GM21619 (cell line): Measurements from ENCODE around the gene FOXC2.

Source experiments
- ATAC-seq: cut with Tn5 transposase; IDR thresholded peaks from one replicate; pipeline ENCODE4 v1.9.1; 2021; ENCODE audit not compliant: unreplicated experiment

FOXC2 gene

DNA sequence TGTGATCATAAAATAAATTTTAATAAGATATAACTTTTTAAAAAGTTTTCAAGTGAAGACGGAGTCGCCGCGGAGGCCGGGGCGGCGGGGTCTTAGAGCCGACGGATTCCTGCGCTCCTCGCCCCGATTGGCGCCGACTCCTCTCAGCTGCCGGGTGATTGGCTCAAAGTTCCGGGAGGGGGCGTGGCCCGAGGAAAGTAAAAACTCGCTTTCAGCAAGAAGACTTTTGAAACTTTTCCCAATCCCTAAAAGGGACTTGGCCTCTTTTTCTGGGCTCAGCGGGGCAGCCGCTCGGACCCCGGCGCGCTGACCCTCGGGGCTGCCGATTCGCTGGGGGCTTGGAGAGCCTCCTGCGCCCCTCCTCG lies at the start of gene FOXC2:
TSS of gene FOXC2 (plus strand) at position 229 of the 365 bp plus-strand sequence. CDS start 507 bp downstream, outside the sequence.
- ATAC-seq = no peak

DNA sequence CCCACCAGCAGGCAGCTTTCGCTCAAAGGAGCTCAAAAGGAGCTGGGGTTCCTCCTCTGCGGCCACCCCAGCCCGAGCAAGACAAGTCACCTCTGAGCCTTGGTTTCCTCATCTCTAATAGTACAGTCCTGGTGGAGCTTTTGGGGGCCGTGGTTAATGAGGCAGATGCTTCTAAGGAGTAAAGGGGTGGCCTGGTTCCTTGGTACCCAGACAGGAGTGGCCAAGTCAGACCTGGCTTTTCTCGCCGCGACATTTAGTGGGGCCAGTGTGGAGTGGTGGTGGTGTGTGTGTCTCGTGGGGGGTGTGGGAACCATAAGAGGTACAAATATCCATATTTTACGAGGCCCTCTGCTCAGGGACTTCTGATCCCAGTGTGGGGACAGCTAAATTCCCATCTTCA lies 49.6 kb upstream of the FOXC2 start:
- ATAC-seq = no peak

DNA sequence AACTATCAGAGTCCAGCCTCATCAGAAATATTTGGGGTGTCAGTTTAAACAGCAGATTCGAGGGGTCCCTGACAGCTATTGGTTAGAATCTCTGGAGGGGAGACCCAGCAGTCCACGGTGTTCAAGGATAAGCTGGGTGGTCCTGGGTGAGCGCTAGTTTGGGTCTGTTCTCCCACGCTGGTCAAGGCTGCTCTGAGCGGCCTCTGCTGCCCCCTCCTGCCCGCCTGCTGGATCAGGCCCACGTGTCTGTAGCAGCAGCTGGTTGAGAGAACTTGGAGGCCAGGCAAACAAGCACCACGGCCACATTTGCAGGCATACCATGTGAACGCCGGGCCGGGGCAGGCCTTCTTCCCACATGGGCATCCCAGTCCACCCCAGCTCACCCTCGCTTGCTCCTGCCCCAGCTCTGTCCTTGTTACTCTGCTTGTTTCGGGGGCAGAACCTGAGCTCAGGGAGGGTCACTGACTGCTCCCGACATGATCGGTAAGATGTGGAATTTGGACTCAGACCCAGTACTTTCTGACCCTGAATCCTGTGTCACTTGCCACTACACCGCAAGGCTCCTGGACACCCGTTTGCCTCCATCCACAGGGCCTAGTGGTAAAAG lies 48.9 kb upstream of the FOXC2 start:
- no peak for ATAC-seq

DNA sequence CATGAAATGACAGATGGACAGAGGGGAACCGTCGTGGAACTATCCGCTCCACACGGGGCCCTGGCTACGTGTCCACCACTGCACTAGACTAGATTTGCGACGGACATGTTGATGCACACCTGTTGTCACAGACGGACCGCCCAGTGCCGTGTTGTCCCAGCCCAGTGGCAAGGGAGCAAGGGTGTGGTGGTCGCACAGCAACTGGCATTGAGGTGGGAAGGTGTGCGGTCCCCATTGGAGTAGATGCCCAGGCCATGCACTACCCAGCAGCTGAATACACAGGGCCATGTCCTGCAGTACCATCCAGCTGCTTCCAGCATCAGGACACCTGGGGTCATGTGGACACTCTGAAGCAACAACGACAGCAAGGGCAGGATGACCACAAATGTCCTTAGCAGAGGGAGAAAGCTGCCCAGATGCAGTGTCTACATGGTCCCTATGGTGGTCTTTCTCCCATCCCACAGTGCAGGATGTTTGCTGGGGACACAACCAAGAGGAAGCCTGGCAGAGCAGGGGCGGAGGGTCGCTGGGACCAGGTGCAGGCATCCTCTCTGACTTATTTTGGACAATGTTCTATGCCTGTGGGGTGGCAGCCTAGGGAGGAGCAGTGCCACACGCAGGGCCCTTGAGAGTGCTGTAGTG lies 47.5 kb upstream of the FOXC2 start:
- ATAC-seq = no peak

DNA sequence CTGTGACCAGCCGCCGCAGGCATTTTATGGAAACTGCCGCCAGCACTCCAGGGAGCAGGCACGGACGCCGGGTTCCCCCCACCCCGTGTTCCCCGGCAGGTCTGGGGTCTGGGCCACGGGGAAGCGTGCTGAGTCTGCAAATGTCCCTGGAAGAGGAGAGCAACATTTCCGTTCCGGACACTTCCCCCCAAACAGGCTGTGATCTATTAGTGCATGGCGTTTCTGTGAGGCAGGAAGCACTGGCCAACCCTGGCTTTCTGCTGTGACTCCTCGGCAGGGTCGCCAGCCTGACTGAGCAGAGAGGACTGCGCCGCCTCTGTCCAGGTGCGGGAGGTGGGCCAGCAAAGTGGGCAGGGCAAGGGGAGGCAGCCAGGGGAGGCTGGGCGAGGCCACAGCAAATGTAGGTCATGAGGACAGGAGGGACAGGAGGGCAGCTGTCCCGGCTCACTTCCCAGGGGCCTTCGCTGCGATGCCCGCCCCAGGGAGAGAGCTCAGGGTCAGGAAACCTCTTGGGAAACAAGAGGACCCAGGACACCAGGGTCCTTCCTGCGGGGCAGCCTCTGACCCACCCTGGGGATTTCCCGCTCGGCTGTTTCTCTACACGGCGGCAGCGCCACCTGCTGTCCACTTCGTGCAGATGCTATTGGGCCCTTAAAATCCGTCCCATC lies 46.8 kb upstream of the FOXC2 start:
- no peak for ATAC-seq

DNA sequence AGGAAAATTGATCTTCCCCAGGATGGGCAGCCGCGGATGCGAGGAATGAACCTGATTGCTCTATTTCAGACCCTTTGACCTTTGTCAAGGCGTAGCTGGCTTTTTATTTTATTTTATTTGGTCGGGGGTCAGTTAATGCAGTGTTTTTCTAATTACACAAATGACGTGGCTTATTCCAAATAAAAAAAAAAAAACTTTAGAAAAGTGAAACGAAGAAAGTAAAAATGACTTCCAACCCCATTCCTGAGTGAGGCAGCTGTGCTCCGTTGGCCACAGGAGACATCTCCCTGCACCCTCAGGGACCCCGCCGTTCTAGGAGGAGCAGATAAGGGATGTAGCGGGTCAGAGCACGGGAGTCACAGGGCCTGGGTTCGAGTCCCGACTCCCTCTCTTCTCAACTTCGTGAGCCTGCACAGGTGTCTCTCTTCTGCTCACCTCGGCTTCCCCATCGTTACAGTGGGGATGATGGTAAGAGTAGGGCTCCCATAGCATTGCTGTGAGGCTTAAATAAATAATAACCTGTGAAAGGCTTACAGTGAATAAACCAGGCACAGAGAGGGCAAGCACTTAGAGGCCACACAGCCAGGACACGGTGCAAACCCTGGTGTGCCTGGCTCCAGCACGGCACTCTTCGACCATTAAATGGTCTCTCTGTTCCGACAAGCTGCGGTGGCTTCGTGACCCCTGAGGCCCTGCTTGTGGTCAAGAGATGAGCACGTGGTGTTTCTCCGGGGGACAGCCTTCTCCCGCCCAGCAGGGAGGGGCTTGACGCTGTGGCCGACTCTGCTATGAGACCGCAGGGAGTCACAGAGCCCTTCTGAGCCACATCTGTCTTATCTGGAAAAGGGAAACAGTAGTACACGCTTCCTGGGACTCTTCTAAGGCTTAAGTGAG lies 46.1 kb upstream of the FOXC2 start:
- ATAC-seq = no peak

DNA sequence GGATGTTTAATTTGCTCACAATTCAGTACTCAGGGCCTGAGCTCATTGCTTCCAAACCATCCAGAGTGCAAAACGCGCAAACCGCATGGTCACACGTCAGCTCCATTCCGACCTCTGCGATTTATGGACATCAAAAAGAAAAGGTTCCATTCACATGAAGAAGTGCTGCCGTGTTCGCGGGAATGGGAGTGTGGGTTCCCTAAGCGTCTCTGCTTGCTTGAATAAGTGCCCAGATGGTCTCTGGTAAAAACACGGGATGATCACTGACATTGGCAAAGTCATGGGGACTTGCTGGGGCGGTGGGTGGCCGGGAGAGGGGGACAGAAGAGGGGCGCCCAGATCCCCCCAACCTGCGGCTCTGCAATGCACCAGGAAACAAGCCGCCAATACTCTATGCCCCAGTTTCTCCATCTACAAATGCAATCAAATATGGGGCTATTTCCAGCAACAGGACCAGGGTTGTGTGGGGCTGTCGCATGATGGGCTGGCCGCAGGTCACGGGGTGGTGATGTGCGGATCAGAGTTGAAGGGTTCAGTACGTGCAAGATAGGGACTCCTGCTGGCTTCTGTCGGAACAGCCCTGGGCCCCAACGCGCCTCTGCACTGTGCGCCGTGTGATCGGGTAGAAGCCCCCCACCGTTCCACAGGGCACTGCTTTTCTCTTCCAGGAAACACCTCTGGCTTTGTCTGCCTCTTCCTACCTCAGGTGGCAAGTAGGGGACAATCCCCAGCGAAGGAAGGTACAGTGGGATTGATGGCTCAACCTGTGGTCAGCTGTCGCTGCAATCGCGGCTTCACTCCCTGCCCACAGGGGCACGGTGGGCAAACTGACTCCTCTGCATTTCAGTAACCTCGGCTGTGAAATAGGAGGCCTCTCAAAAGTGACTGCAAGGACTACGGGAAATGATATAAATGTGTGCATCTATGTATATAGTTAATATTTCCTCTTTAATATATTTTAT lies 45.1 kb upstream of the FOXC2 start:
- ATAC-seq = no peak

DNA sequence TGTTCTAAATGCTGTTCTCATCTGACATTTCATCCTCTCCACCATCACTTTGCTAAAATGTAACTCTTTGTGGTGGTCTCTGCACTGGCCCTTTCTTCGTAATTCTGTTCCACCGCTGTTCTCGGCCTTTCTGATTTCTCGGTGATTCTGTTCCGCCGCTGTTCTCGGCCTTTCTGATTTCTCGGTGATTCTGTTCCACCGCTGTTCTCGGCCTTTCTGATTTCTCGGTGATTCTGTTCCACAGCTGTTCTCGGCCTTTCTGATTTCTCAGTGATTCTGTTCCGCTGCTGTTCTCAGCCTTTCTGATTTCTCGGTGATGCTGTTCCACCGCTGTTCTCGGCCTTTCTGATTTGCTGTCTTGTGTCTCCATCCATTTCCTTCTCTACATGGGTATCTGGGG lies 44.0 kb upstream of the FOXC2 start:
- no peak for ATAC-seq

DNA sequence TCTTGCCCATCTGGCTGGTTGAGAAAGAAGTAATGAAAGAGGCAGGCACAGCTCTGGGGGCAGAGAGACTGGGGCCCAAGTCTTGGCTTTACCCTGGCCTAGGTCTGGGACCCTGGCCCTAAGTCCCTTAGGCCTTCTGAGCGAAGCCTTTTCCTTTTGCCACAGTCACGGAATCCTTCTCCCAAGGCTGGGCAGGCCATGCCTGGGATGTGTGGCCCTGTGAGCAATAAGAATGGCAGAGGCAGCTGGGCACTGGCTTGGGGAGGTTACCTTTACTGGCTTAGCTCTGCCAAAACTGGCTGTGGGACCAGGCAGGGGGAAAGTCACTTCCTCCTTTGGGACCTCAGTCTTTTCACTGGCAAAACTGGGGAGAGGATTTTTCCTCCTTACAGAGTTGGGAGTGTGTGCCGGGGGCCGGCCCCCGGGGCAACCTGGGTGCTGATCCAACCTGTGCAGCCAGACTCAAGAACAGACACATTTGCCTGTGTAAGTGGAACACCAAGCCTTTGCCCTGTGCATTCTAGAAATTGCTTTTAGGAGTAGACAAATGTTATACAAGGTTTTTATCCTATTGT lies 43.4 kb upstream of the FOXC2 start:
- ATAC-seq = no peak

DNA sequence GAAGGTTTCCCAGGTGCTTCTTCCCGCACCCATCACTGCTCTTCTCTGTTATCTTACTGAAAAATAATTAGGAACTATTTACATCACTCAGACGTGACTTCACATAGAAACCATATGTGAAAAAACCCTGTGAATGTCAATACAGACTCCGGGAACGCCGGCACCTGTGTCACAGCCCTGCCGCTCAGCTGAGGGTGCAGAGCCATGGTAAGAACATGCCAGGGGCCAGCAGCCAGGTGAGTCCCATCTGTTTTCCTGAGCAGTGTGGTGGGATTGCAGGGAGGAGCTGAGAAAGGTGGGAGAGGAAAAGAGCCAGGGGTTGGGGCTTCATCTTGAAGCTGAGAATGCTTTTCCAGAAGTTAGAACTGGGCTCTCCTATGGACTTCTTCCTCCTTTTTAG lies 42.6 kb upstream of the FOXC2 start:
- no peak for ATAC-seq

DNA sequence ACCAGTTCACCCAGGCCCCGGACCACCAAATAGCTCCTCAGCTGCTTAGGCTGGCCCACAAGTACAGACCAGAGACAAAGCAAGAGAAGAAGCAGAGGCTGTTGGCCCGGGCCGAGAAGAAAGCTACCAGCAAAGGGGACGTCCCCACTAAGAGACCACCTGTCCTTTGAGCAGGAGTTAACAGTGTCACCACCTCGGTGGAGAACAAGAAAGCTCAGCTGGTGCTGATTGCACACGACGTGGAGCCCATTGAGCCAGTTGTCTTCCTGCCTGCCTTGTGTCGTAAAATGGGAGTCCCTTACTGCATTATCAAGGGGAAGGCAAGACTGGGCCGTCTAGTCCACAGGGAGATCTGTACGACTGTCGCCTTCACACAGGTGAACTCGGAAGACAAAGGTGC lies 40.9 kb upstream of the FOXC2 start:
- ATAC-seq = no peak

DNA sequence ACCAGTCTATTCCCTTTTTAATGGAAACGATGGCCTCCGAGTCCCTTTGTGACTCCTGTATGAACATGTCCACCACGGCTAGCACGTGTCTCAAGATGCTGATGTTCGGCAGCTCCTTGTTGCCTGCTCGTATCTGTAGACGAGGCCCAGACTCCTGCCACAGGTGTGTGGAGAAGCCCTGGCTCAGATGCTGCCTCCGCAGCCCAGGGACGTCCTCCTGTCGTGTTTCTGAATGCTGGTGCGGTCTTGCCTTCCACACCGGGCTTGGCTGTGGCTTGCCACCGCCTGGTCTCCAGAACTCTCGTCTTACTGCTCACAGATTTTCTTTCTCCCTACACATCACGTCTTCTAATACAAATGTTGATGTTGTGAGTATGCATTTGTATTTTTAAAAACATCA lies 39.3 kb upstream of the FOXC2 start:
- ATAC-seq = no peak

DNA sequence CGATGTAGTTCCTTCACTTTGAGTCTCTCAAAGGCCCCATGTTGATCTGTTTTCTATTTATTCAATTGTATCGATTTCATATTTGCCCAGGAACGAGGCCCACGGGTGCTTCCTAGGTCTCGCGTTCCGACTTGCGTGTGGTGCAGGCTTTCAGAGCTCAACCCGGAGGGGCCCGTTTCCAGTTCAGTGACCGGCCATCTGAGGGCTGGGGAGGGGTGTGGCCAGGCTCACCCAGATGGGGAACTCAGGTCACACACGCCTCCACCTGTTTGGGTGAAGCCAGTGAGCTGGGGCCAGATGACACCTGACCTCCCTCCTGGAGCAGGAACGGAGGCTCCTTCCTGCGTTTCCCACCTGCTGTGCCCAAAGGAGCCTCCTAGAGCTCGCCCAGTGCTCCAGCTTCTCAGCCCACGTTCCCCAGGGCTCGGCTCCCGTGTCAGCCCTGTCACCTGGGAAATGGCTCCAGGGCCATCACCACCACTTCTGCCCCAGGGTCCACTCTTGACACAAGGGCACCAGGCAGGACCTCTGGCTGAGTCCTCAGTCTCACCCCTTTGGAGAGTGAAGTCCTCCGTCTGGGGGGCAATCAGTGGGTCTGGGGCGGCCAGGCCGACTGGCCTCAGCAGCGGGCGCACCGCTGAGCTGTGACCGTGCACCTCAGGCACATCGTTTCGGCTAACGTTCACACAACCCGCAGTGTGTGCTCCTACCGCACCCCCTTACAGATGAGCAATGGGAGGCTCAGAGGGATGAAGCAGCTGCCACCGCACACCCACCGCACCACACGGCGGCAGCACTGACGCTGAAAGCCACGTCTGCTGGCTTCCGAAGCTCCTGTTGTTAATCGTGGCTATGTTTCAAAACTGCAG lies 38.3 kb upstream of the FOXC2 start:
- ATAC-seq = no peak

DNA sequence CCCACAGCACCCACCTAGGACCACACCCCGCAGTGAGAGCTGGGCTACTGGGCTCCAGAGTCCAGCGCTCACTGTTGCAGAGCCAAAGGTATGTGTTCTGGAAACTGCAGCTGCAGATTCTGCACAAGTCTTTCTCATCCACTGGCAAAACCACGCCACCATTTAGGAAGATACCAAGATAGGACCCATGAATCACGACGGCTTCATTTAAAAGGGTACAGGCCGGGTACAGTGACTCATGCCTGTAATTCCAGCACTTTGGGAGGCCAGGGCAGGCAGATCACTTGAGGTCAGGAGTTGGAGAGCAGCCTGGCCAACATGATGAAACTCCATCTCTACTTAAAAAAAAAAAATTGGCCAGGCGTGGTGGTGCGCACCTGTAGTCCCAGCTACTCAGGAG lies 37.5 kb upstream of the FOXC2 start:
- no peak for ATAC-seq

DNA sequence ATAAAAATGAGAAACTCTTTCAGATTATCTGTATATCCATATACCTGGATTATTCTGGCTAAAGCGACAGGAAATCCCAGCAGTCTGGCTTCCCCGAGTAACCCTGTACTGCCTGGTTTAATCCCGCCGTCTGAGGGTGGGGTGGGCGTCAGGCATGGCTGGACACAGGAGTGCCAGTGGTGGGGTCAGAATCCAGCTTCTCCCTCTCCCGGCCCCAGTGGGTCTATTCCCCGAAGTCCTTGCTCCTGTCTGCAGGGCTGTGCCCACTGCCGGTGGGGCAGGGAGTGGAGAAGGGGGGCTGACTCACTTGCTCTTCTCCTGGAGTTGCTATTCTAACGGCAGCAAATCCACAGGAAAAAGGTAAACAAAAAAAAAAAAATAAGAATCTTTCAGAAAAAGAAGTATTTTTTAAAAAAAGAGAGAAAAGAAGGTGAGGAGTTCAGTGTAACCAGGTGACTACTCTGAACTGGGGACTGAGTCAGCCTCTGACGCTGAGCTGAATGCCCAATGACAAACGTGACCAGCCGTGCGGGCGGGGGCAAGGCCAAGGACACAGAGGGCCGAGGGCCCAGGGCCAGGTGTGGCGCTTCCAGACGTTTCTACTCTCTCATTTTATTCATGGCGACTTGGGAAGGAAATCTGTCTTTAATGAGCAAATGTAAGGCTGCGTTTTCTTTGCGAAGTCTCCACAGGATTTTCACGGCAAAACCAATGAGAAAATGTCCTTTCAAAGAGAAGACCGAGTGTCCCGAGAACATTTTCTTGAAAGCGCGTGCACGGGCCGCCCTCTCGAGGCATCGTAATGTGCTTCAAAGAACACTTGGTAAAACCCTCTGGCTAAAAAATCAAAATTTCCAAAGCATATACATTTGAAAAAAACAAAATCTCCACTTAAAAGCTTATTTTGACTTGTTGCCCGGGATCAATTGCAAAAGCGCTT lies 36.1 kb upstream of the FOXC2 start:
- ATAC-seq = no peak

DNA sequence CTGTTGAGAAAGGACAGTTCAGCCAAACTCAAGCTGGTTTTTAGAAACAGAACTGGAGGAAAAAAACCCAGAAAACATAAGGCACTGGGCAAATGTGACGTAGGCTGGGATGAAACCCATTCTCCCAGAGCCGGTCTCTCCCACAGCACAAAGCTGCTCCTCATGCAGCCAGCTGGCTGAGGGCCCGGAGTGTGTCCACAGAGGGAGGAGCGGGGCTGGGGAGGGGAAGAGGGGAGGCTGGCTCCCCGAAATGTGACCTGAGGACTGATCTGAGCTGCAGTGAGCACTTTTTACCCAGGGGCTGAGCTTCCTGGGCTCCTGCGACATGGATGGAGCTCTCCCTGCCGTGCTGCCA lies 35.5 kb upstream of the FOXC2 start:
- ATAC-seq = no peak

DNA sequence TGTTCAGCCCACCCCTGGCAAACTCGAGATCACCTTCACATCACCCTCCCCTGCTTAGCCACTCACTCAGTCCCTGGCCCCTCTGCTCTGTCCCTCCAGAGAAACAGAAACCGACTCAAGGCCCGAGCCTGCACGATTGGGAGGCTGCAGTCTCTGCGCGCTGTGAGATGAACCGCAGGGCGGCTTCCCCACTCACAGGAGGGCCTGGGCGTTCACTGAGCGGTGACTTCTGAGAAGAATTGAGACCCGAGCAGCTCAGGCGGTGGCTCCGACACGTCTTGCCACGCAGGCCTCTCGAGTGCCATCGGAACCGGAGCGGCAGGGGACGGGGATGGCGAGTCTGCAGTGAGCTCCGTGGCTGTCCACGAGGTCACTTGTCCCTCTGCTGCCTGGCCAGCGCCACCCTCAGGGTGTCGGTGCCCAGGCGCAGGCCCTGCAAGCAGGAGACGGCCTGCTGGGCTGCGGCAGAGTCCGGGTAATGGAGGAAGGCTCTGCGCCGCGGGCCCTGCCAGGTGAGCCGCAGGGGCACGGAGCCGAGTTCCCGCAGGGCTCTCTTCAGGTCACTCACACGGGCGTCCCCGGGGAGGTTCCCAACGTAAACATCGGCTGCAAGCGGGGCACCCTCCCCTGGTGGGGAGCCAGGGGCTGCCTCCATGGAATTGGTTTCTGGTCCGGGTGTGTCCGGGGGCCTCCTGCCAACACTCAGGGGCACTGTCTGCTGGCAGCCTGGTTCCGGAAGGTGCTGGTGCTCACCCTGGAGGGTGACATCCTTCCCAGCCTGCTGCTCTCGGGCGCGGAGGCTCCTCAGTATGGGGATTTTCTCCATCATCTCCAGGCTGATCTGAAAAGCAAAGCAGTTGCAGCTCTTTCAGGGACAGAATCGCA lies 34.7 kb upstream of the FOXC2 start:
- ATAC-seq = no peak
